GM12801 (cell line): ENCODE results near the gene EXOC3L4.

Experiments used
- CTCF ChIP-seq: IDR thresholded peaks from one replicate; pipeline ENCODE4 v1.5.1; 2011; ENCODE audit warnings: control low read depth; ENCODE audit not compliant: insufficient read length; ENCODE audit errors: extremely low read depth

EXOC3L4 gene

DNA sequence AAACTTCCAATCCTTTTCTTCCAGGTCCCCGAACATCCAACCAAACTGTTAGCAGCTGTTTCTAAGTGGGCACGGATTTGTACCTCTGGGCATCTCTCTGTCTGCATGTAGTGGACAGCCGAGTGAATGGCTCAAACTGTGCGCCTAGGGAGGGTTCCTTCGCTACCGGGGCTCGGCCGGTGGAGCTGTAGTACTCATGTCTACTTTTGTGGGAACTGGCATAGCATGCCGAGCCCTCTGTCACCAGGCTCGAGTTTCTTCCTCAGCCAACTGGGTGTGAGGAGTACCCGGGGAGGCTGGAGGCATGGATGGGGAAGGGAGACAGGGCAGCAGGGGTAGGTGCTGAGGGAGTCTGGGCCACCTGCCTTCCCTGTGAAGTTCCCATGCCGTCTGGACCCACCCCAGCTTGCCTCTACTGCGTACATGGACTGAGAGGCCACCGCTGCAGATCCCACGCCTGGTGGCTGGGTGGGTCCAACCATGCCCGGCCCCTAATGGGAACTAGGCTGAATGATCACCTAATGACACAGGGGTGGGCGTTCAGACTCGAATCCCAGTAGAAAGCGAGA lies 51.7 kb downstream of the EXOC3L4 start:
- TF ChIP-seq CTCF = no peak

GRCh38 chr14:103149351-103150237 lies 55.1 kb downstream of the EXOC3L4 start:
- no peak for TF ChIP-seq CTCF

GRCh38 chr14:103151270-103151945 lies 56.9 kb downstream of the EXOC3L4 start:
- TF ChIP-seq CTCF = no peak

DNA sequence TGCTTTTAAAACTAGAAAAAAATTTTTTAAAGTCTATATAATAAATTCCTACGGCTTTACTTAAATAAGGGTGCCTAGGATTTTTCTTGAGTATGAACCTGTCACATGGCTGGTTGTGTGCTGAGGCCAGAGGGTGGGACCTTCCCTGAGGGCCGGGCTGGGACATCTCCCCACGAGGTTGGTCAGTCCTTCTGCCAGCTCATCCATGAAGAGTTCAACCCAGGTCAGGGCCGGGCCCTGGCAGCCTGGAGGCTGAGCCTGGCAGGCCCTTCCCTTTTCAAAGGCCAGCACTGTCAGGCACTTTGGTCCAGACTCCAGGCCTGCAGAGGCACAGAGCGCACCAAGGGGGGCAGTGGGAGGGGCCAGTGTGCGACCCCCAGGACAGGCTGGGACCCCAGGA lies 60.5 kb downstream of the EXOC3L4 start:
- TF ChIP-seq CTCF = no peak

- no peak for TF ChIP-seq CTCF
Observed at GRCh38 chr14:103155826-103156394, 61.4 kb downstream of the EXOC3L4 start.

GRCh38 chr14:103156651-103157378 lies 62.3 kb downstream of the EXOC3L4 start:
- no peak for TF ChIP-seq CTCF
